ENCODE results near the gene OR6B1.

- TF ChIP-seq POLR2A (IDR thresholded peaks at IDR 0.05), result no peak
- no peak for TF ChIP-seq CTCF (IDR thresholded peaks at IDR 0.05)
These were observed 19.2 kb upstream of the OR6B1 start for GRCh38 chr7:143980746-143981510.
